CD4-positive, alpha-beta T cell treated with Interleukin-1 beta for 1 hour (primary cell): ENCODE results near the gene NDOR1.
A peak's percentile ranks its signal among the peaks of the same experiment; 100 is the strongest.

Experiments
- DNase-seq, 2 donors: peaks; one replicate each; pipeline ENCODE4 v3.0.0-alpha.2; 2020 to 2022

The NDOR1 gene

DNA sequence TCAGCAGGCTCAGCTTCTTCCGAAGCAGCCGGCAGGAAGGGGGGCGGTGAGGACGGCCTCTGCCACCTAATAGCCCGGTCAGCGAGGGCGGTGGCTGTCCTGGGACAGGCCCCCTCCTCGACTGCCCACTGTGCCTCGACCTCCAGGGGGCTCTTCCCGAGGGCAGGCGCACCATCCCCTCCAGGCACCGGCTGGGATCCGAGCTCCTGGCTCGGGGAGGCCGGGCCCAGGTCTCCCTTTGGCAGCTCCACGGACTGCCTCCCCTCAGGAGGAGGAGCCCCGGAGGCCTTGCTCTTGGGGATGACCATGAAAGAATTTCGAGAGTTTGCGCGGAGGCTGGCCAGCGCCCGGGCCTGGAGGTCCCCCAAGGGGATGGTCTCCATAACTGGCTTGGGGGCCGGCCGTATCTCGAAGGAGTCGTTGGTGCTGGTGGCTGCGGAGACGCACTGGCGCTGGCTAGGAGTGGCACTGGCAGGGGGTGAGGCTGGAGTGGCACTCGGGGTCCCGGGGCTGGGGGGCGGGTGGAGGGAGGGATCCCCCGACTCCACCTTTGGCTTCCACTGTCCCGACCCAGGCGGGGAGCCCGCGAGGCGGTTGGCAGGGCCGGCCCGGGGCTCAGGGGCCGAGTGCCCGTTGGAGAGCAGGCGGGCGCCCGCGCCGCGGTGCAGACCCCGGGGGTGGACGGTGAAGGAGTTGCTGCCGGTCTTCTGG is 5.9 kb upstream of the NDOR1 start:
- no peak for DNase-seq

DNA sequence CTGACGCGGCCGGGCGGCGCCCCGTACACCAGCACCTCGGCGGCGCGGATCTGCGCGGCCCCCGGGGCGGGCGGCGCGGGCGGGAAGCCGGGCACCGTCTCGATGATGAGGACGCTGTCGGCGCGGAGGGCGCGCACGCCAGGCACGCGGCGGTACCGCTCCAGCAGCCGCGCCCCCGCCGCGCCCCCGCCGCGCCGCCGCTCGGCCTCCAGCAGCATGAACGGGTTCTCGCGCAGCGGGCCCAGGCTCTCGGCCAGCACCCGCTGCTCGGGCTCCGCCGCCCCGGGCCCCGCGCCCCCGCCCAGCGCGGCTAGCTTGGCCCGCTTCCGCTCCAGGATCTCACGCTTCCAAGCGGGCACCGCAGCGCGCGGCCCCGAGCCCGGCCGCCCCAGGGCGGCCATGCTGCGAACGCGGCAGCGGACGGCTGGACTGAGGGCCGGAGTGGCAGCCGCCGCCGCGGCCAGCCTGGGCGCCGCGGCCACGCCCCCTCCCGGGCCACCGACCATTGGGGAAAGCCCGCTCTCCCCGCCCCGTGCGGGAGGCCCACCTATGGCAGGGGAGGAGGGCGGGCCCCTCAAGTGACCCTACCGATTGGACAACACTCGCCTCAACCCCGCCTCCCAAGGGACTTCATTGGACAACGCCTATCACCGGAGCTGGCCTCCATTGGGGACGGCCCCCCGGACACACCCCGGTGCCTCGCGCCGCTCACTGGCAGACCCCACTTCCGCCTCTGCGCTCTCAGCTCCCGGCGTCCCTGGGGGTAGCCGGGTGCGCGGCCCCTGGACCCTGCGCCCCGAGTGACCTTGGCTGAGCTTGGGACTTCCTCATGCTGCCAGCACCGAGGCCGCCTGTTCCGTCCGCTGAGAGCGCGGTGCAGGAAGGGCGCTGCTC is 4.9 kb upstream of the NDOR1 start, which contains the start of gene TPRN:
TPRN (minus strand) TSS at position 431 of the 894 bp plus-strand sequence; CDS start at position 401, 30 bp downstream.
- DNase-seq, result peak; percentile 98 to 99

DNA sequence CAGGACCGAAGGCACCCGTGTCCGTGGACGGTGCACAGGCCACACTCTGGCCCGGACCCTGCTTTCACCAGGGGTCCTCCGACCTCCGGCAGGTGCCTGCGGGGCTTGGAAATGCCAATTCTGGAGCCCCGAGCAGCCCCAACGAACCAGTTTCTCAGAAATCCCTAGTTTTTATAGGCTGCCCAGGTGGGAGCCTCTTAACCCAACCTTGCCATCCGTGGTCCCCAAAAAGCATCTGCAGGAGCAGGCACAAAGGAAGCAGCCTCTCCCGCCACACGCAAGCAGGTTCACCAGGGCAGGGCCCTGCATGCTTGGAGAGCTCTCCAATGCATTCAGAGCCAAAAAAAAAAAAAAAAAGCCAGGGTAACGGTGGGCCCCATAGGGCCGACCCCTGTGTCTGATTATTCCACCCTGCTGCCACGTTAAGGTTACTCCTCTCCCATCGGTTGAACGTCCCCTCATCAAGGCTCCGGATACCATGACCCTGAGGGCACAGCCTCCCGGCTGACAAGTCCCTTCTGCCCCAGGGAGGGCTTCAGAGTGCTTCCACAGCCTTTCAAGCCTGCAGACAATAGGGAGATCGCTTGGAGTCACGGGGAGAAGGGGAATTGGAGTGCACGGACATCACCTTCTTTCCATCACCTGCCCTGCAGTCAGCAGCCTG is 4.2 kb upstream of the NDOR1 start:
- DNase-seq, result no peak

DNA sequence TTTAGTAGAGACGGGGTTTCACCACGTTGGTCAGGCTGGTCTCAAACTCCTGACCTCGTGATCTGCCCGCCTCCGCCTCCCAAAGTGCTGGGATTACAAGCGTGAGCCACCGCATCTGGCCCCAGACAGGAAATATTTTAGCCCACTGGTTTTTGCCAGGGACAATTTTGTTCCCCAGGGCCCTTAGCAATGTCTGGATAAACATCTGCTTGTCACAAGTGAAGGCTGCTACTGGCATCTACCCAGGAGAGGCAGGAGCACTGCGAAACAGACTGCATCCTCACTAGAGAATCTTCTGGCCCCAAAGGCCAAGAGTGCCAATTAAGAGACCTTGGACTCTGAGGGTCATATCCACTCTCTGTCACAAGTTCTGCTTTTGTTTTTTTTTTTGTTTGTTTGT is 2.5 kb upstream of the NDOR1 start:
- DNase-seq, result no peak

DNA sequence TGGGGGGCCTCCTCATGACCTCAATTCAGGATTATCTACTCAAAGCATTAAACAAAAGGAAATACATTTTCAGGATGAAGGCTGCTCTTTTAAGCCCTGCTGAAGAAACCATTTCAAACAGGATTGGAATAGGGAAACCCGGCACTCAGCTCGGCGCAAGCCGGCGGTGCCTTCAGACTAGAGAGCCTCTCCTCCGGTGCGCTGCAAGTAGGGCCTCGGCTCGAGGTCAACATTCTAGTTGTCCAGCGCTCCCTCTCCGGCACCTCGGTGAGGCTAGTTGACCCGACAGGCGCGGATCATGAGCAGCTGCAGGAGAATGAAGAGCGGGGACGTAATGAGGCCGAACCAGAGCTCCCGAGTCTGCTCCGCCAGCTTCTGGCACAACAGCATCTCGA is 772 bp upstream of the NDOR1 start:
- DNase-seq, result no peak

DNA sequence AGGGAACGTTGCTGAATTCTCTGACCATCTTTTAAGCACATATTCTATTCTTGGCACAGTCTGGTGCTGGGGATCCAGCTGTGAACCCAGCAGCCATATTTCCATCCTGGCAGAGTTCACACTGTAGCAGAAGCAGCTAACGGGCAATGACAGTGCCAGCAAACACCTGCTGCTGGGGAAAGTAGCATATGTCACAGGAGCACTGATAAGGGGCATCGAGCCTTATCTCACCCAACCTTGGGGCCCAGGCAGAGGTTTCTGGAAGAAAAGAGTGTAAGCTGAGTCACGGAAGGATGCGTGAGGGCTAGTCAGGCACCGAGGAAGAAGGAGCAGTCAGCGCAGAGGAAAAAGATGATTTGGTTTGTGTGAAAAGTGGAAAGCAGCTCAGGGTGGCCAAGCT is 1.1 kb downstream of the NDOR1 start:
- DNase-seq, result no peak

DNA sequence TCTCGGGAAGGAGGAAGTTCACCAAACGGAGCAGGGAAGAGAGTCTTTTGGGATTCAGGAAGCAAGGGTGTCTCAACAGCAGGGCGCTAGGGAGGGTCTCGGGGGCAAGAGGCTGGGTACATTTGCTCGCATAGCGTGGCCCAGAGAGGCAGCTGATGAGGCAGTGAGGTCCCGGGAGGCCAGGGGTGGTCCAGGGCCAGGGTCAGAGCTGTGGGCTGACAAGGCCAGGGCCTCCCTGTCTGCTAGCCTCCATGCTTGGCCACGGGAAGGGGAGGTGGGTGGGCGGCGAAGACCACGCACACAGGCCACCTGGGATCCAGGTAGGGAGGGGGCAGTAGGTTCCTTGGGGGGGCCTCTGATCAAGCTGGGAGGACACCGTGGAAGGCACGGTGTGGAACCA is 6.0 kb downstream of the NDOR1 start:
- DNase-seq, result no peak

DNA sequence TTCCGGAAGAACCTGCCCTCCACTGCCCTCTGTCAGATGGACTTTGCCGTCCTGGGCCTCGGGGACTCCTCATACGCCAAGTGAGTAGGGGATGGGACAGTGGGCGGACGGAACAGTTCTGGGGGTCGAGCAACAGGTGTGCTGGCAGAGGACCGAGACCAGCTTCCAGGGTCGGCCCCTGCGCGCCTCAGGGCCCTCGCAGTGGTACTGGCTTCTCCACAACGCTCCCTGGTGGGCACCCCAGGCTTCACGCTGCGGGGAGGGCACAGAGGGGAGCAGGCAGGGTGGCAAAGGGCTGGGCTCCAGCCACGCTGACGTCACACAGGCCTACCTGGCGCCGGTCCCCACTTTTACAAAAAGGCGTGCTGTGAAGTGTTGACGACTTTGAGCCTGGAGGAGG is 7.0 kb downstream of the NDOR1 start:
- no peak for DNase-seq

DNA sequence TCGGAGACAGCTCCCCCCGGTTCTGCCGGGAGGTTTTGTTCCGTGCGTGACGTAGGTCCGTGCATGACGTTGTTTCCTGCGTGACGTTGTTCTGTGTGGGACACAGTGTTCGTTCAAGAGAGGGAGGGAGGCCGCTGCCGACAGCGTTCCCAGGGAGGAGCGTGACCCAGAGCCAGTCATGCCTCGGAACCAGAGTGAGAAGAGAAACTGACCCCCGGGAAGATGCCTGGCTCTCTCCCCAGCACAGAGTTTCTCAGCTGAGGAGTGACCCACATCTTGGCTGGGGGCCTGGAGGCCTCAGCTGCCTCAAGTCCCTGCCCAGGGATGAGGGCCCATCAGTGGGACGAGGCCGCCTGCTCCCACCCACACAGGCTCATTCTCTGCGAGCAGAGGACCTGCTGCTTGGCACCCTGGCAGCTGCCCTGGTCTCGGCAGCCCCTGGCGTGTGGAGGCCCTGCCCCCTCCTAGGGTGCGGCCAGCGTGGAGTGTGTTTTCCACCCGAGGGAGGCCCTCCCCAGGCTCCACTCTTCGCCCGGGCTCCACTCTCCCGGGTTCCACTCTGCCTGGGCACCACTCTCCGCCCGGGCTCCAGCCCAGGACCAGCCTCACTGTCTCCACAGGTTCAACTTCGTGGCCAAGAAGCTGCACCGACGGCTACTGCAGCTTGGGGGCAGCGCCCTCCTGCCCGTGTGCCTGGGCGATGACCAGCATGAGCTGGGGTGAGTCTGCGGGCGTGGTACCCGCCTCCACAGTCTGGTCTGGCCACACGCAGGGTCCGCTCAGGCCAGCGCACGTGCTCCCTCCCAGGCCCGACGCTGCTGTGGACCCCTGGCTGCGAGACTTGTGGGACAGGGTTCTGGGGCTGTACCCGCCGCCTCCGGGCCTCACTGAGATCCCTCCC is 7.9 kb downstream of the NDOR1 start:
- DNase-seq, result no peak

DNA sequence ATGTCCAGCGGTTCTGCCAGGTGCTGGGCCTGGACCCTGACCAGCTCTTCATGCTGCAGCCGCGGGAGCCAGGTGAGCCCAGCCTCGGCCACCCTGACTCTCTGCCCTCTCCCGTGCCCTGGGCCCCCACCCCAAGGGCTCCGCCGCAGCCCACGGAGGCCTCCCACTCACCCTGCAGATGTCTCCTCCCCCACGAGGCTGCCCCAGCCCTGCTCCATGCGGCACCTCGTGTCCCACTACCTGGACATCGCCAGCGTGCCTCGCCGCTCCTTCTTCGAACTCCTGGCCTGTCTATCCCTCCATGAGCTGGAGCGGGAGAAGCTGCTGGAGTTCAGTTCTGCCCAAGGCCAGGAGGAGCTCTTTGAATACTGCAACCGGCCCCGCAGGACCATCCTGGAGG is 9.1 kb downstream of the NDOR1 start:
- no peak for DNase-seq

DNA sequence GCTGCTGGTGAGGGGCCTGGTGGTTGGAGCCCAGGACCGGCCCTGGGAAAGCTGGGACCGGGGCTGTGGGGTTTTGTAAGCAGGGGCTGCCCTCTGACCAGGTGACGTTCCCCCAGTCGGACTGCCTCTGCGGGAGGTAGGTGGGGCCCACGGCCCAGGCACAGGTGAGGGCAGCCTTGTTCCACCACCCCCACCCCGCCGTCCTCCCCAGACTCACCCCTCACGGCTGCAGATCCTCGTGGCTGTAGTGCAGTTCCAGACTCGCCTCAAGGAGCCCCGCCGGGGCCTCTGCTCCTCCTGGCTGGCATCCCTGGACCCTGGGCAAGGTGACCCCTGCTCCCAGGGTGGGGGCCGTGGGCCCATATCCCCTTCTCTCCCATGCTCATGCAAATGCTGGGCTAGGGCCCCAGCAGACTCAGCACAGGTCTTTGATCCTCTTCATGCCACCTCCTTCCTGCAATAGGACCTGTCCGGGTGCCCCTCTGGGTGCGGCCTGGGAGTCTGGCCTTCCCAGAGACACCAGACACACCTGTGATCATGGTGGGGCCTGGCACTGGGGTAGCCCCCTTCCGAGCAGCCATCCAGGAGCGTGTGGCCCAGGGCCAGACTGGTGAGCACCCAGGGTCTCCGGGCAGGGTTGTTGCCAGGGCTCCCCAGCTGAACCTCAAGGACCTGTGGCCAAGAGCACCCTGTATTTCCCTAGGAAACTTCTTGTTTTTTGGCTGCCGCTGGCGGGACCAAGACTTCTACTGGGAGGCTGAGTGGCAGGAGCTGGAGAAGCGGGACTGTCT is 9.9 kb downstream of the NDOR1 start:
- DNase-seq, result no peak

DNA sequence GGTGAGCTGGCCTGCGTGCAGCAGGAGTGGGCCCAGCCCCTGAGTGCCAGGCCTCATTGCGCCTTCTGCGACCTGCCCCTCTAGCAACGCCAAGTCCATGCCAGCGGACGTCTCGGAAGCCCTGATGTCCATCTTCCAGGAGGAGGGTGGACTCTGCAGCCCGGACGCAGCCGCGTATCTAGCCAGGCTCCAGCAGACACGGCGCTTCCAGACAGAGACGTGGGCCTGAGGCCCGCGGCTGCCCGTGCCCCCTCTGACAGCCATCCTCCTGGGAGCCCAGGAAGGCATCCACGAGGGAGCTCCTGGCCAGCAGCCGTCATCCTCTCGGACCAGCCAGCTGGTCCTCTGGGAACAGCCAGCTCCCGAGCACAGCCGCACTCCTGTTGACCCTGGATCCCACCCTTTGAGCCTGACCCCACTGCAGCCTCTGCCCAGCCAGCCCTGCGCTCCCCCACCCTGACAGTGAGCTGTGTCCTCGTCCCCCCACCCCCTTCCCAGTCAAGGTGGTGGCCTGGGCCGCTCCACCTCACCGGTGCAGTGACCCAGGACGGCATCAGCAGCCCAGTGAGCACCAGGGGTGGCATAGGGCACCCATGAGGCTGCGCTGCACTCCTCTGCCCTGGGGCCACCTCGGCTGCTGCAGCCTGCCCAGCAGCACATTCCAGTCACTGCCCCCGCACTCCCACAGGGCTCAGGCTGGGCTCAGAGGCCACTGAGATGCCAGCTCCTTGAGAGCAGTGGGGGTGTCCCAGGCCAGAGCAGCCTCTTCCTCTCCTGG is 10.9 kb downstream of the NDOR1 start:
- no peak for DNase-seq

DNA sequence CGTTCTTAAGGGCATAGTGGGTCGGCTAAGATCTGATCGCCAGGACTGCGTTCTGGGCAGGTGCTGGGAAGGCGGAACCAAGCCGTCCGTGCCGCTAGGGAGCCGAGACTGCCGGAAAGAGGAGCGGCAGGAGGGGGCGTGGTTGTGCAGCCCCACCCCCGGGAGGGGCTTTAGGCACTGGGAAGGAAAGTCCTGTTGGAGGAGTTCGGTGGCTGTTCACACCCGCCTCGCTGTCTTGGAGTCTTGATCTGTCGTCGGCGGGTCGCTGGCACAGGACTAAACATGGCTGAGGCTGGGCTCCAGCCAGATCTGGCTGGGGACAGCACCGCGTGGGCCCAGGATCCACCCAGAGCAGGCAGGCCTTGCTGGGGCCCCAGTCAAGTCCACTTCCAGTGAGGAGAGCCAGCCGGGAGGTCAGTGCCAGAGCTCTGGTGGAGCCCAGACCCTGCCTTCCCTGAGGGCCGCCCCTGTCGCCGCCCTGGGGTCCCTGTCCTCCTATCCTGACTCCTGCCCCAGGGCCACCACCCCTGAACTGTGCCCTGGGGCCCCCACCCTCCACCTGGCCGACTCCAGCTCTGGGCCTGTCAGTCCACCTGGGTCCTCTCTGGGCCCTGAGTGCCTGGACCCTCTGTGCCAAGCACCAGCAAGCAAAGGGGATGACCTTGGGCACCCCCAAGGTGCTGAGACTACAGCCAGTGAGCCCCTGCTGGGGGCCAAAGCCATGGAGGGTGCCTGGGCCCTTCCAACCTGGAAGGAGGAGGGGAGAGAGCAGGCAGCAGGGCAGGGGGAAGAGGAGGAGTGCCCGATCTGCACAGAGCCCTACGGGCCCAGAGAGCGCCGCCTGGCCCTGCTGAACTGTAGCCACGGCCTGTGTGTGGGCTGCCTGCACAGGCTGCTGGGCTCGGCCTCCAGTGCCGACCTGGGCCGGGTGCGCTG is 12.0 kb downstream of the NDOR1 start:
- no peak for DNase-seq

DNA sequence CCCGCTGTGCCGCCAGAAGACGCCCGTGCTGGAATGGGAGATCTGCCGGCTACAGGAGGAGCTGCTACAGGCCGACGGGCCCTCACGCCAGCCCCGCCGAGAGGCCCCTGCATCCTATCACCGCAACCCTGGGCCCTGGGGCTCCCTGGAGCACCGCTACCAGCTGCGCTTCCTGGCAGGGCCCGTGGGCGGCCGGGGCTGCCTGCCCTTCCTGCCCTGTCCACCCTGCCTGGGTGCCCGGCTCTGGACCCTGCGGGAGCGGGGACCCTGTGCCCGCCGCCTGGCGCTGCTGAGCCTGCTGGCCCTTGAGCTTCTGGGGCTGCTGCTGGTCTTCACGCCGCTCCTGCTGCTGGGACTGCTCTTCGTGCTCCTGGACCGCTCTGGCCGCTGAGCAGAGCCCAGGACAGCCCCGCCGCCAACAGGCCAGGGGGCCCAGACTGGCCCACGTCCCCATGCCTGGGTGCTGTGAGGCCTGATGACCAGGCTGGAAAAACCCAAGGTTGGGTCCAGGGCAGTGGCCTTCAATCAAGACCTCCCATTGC is 12.8 kb downstream of the NDOR1 start:
- no peak for DNase-seq

DNA sequence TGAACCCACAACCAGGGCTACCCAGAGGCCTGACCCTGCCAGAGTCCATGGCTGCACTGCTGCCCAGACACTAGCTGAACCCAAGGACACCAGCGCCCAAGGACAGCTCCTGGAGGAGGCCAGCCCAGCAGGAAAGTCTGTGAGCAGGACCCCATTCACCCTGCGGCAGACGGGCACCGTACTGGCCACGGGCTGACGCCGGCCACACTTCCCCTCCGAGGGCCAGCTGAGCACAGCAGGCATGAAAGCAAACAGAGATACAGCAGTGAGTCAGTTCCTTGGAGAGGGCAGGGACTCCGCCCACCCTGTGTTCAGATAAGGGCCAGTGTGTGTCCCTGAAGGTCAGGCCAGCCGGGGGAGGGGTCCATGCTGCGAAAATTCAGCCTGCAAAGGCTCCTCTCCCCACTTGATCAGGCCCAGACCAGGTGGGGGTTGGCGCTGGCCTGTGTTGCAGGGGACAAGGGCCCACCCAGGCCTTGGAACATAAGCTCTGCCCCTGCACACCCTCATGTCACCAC is 13.3 kb downstream of the NDOR1 start:
- DNase-seq, result no peak

DNA sequence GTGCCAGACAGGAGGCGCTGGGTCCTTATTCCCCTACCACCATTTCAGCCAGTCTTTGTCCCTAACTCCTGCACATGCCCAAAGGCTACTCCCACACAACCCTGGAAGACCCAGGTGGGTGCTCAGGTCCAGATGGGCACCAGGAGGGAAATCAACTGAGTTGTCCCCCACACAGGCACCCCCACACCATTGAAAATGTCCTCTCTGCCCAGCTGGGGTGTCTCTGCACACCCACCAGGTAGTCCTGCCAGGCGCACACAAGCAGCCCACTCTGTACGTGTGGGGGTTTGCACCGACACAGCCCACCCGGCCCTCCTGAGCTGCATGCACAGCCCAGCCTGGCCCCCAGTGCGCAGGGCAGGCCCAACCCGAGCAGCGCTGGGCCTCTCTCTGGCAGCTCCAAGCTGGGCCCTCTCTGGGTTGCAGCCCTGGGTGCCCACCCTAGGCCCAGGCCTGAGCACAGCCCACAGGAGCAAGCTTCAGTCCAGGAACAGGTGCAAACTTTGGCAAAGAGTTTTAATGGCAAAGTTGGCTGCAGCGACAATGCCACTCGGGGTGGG is 14.3 kb downstream of the NDOR1 start:
- no peak for DNase-seq

DNA sequence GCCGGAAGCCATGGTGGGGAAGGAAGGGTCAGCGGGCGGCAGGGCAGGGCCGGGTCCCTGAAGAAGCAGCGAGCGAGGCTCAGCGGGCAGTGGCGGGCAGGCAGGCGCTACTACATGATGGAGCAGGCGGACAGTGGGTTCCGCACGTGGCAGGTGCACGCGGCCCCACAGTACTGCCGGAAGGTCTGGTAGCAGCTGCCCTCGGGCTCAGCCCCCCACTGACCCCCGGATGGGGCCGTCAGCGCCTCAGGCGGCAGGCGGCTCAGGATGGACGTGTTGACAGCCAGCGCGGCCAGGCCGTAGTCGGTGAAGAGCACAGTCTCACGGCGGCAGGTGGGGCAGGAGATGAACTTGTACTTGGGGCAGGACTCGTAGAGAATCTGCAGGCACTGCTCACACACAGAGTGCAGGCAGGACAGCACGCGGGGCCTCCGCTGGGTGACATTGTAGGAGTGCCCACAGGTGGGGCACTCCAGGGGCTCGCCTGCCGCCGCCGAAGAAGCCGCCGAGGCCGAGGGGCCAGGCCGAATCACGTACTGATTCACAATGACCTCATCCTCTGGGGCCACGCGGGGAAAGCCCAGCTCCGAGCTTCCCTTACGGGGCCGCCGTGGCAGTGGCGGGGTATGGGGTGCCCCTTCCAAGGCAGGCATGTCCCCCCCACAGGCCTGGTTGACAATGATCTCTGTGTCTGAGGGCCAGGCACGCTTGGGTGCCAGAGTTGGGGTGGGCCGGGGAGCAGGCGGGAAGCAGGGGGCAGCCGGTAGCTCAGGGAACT is 15.0 kb downstream of the NDOR1 start:
- DNase-seq, result no peak

DNA sequence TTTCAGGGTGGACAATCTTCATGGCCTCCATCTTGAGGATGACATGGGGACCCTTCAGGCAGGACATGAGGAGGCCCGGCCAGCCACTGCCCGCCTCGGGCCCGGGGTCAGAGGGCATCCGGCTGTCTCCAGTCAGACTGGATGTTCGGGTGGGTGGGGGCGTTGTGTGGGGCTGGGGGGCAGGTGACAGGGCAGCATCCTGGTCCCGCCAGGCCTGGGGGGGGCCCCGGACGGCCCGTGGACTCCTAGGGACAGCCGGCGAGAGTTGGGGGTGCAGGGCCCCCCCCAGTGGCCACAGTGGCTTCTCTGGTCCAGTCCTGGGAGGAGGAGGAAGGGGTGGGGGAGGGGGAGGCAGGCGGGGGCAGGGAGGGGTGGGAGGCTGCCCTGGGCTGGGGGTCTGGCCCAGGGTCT is 15.6 kb downstream of the NDOR1 start:
- no peak for DNase-seq
